Endothelial cell of hepatic sinusoid (primary cell): ENCODE measurements around the gene BOD1L1.

Experiments
- in situ Hi-C: cut with HindIII; loops from 2 replicates; pipeline ENCODE4 v1.10.0; 2017; ENCODE audit warnings: low sequenced_read_pairs

The BOD1L1 gene

DNA sequence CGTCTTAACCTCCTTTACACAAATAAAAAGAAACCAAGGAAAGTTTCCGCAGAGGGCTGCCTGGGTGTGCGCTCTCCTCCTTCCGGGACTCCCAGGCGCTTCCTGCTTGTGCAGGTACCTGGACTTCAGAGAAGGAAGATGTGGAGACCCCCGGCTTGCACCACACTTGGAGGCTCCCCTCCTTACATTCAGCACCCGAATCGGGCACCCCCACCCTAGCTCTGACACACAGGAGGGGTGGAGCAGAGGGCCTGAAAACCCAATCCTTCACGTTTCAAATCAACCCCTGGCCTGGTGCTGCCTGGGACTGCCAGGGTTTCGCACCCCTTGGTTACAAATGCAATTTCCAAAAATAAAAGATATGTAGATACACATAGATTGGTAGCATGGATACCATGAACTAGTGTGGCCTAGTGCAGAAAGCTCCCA is 86.3 kb downstream of the BOD1L1 start:
- in situ Hi-C loops, result loop anchor here (25.0 kb wide), 1 partner anchor 679 kb away; no protein-coding TSS in a partner anchor

DNA sequence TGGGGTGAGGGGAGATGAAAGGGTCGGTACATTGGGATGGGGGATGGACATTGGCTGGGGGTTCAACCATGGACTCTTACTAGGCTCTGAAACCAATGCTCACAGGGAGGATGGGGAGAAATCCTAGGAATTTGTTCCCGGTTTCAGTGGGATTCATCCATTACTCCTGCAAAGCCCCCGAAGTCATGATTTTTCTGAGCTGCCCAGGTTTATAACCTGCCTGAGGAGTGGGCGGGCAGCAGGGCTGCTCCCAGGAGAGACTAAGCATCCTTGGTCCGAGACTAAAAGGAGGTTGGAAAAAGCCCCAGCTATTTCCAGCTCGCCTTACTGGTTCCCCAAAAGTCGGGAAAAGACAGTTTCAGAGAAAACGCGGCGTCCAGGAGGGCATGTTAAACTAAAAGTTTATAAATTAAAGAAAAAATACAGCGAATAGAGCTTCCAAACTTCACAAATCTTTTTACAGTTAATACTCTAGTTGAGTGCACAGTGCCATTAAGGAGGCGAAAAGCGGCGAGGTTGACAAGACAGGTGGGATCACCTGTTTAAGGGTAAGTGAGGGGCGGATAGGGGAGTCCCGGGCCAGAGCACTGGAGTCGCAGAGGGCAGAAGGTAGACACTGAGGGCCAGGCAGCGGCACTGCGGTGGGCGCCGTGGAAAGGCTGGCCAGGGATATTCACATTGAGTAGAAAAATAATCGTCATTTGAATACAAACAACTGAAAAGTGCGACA is 86.9 kb downstream of the BOD1L1 start:
- in situ Hi-C loops, result loop anchor here (25.0 kb wide), 1 partner anchor 678 kb away; no protein-coding TSS in a partner anchor

DNA sequence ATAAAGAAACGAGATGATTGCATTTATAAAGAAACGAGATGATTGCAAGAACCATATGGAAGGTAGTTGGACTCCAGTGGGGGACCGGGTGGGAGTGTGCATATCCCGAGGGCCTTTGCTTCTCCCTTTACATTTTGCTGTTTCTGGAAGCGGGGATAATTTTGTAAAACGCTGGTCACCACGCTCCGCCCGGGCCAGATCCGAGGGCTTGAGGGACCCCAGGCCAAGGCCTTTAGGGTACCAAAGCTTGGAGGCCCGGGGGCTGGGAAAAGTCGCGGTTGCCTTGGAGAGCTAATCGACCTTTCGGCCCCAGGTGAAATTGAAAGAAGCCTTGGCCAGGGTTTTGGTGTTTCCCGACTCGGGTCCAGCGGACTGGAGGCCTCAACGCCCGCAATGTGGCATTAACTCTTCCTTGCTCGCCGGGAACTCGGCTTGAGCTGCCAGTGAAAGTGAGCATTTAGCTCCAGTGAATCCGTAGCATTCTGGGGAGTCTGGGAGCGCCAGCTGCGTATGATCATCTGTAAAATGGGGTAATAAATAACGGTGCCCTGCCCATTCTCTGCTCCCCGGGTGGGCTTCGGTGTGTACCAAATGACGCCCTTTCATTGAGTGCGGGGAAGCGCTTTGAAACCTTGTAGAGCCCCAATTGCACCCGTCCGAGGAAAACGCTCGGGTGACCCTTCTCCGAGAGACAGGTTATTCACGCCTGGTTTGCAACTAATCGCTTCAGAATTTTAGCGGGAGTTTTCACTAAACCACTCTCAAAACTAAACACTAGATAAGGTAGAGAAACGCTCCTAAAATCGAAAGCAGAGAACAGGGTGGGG is 87.7 kb downstream of the BOD1L1 start:
- in situ Hi-C loops, result loop anchor here (25.0 kb wide), 1 partner anchor 678 kb away; no protein-coding TSS in a partner anchor

DNA sequence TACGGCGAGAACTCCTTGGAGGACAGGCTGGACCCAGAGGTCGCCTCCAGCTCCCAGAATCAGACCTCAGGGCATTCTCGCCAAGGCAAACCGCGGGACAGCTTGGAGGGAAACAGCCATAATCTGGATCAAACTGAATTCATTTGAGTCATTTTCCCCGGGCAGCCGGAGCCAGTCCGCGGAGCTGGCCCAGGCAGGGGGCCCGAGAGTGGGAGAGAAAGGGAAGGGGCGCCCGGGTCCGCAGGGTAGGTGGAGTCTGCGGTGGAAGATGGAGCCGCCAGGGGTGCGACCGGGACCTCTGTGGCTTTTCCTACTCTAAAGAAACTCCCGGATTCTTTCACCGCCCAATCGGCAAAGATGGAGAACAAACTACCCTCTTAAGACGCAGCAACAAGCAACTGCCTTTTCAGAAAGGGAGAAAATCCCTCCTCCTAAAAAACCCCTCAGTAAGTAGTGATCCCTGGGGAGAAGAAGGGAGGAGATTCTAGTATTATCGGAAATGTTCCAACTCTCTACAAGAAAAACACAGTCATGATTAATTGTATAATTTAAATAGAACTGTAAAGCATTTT is 88.4 kb downstream of the BOD1L1 start:
- in situ Hi-C loops, result loop anchor here (25.0 kb wide), 1 partner anchor 677 kb away; no protein-coding TSS in a partner anchor

DNA sequence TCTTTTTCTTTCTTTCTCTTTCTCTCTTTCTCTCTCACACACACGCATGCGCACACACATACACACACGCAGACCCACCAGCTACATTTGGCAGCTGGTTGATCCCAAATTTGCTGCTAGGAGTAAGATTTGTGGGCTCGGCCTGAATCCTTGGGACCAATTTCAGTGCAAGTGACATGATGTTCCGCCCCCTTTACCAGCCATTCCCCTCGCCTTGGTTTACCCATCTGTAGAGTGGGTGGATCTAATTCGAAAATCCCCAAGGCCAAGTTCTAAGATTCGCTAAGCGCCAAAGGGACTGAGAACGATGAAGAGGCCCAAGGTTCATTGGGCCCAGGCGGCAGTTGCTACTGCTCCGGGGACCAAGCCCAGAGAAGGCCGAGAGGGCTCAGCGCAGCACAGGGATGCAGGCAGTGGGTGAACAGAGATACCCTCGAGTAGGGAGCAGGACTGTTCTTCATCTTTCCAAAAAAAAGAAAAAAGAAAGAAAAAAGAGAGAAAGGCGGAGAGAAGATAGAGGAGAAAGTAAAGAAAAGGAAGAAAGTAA is 89.0 kb downstream of the BOD1L1 start:
- in situ Hi-C loops, result loop anchor here (25.0 kb wide), 1 partner anchor 676 kb away; no protein-coding TSS in a partner anchor

DNA sequence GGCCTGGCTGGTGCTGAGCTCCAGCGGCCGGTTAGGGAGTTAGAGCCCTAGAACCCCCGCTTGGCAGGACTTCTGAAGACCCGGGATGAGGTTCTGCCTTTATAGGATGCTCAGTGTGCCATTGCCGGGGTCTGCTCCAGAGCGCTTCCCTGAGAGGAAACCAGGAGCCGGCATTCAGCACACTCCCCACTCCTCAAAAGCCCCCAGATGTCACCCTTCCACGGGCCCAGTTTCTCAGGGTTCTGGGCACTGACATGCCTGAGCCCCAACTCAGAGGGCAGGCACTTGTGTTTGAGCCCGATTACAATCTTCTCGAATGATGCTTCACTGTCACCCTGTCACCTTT is 89.7 kb downstream of the BOD1L1 start:
- in situ Hi-C loops, result loop anchor here (25.0 kb wide), 1 partner anchor 676 kb away; no protein-coding TSS in a partner anchor

DNA sequence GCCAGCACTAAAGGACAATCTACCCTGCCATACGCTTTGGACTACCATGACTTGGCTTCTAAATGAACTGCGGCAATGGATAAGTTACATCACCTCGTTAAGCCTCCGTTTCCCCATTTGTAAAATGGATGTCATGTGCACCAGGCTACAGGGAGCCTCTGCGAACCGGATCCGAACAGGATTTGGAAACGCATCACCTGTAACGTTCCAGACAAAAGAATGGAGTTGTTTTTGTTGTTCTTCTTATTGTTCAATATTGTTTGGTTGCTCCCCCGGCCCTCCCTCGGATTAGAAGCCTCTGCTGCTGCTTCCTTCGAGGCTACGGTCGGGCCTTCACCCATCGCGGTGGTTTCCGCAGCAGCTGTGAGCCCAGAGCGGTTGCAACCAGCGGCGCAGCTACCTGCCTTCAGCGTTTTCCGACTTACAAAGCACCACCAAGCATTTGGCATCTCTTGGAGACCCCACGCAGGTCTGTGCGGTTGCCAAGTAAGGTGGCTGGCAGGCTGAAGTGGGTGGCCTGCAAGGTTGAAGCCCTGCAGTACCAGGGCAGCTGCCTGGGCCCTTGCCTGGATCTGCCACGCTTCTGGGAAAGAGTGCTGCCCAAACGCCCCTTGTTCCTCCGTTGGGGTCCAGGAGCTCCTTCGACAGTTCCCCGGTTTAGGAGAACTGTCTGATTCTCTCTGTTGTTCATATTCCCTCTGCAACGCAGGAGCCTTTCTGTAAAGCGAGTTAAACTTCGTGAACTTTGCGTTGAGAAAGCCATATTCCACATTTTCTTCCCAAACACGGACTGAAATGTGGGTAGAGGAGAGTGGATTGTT is 90.3 kb downstream of the BOD1L1 start:
- in situ Hi-C loops, result loop anchor here (25.0 kb wide), 1 partner anchor 675 kb away; no protein-coding TSS in a partner anchor

DNA sequence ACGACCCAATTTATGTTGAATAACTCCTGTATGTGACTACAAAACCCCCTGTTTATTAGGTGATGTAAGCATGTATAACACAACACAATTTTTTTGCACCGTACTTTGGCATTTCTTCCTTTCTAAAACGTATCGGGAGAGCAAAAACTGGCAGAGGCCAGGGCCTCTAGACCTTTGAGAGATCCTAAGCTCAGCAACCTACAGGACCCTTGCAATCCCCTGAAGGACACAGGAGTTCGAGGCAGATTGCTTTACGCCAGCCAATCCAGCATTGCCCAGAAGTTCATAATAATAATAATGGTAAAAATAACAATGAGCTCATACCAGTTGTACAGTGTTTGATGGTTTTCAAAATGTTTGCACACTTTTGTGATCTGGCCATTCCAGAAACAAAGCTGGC is 90.9 kb downstream of the BOD1L1 start:
- in situ Hi-C loops, result loop anchor here (25.0 kb wide), 1 partner anchor 674 kb away; no protein-coding TSS in a partner anchor

DNA sequence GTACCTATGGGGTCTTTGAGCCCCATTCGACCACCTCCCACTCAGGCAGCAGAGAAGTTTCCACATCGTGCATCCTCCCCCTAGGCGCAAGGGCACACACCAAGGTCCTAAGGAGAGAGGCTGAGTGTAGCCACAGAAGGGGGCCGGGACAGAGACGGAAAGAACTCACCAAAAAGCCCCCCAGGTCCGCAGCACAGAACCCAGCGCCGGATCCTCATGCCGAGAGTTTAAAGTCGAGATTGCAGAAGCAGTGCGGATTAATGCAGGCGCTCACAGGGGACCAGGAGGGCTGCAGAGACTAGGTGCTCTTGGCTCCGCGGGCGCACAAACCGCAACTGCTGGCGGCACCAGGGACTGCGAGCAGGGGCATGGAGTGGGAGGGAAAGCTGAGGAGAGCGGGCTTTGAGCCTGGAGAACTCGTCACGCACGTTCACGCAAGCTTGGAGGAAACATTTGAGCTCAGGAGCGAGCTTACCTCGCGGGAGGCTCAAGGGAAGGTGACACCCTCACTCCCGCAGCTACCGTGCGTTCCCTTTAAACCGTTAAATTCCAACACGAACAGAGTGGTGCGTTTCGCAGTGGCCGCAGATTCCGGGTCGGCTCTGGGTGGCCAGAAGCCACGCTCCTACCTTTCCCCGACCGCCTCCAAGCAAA is 91.7 kb downstream of the BOD1L1 start:
- in situ Hi-C loops, result loop anchor here (25.0 kb wide), 1 partner anchor 674 kb away; no protein-coding TSS in a partner anchor

DNA sequence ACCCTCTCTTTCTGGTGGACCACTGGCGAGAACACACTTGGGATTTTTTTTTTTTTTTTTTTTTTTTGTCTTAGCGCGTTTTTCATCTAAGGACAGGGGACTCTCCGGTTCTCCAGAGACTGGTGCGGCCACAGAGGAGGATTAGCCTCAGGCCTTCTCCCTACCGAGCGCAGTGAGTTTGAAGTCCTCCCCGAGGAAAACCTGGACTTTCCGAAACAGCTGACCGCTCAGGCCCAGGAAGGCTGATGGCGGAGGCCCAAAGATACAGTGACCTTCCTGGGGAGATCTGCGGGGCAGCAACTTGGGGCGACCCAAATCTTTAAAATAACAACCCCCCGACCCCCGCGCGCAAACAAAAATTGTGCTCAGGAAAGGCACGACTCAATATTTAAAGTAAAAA is 92.4 kb downstream of the BOD1L1 start:
- in situ Hi-C loops, result loop anchor here (25.0 kb wide), 1 partner anchor 673 kb away; no protein-coding TSS in a partner anchor

DNA sequence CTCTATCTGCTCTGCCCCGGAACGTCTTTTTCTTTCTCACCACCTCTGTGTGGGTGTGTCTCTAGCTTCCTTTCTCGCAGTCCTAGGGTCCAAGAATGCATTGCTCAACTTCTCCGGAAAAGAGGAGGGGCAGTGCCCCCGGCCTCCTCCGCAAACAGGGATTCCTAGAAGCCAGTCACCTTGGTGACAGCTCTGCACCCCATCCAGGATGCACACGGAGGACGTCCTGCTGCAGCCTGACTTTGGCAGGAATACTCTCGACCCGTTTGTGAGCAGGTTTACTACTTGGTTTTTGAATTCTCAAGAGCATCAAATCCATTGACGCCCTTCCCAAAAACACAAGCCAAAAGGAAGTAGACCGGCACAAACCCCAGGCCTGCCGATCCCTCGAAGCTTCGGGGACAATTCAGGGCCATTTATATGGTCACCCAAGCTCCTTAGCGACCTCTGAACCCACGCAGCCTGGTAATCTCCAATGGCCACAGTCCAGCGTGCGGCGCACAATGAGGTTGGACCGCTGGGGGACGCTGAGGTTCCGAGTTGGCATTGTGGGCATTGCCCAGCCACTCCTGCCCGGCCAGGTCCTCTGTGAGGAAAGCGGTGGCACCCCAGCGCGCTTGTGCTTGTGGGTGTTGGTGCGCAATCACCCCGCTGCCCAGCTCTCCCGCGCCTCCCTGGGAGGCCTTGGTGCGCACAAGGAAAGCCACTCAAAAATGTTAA is 93.0 kb downstream of the BOD1L1 start:
- in situ Hi-C loops, result loop anchor here (5.0 to 25.0 kb wide), 2 partner anchors 37 to 672 kb away; no protein-coding TSS in a partner anchor

DNA sequence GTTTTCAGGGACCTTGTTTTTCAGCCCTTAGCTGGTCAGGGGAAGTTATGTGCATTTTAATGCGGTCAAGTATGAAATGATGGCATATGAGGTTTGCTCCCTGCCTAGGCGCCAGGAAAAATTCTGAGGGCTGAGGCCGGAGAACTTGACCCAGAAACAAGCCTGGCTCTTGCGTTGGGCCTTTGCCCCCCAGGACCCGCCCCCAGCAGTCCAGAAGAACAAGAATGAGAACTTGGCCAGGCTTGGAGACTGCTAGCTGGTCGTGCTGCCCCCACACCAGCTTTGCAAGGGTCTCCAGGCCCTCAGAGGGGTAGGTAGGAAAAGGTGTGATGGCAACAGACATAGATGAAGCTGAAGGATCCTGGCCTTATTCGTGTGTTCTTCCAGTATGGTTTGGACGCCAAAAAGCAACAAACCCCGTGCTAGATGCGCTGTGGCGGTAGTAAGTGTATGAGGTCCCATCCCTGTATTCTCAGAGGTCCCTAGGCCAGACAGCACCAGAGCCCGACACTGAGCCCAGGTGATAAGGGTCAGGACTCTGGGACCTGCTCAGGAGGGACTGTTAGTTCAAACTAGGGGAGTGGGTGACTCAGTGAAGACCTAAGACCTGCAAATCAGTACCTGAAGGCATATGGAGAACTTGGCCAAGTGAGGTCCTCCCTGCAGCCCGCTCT is 93.7 kb downstream of the BOD1L1 start:
- in situ Hi-C loops, result loop anchor here (5.0 to 25.0 kb wide), 2 partner anchors 37 to 672 kb away; no protein-coding TSS in a partner anchor

DNA sequence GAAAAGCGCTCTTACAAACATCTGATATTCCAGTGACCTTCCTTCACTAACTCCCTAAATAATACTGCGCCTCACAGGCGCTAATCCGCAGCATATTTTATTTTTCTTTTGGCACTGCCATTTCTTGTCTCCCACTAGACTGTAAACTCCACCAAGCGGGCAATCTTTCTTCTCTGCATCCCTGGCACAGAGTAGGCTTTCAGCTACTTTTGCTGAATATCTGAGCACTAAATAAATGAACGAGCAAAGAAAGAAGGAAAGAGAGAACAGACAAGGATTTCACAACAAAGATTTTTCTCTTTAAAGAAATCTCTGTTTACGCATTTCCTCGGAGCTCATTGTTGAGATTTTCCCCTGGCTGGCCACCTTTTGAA is 95.9 kb downstream of the BOD1L1 start:
- in situ Hi-C loops, result loop anchor here (5.0 to 25.0 kb wide), 2 partner anchors 34 to 669 kb away; no protein-coding TSS in a partner anchor

DNA sequence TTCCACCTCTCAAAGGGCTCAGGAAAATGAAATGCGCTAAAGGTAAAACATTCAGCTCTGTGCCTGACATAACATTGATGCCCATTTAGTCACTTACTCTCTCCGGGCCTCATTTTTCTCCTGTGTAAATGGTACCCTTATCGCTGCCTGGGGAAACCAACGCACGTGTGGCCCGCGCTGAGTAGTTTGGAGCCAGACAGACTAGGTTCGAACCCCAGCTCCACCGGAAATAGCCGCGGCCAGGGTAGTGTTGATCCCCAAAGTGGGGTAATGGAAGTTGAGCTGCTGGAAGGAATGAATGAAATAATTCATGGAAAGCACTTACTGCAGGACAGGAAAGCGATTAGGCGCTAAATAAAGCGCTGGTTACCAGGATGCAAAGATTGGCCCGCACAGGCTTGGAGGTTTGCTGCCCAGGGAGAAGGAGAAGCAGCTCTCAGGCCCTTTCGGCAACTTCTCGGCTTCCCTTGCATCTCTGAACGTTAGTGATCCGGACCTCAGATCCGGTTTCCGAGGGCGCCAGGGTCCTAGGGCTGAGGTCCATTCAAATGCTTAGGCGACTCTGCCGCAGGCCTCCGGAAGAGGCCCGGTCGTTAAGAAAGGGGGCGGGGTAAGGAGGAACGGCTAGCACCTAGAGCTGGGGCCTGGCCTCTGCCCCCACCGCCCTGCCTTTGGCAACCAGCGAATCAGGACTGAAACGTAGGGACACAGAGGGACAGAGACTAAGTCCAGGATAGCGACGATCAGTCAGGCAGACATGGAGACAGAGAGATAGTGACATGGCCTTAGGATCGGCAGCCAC is 96.5 kb downstream of the BOD1L1 start:
- in situ Hi-C loops, result loop anchor here (5.0 to 25.0 kb wide), 2 partner anchors 34 to 669 kb away; no protein-coding TSS in a partner anchor

DNA sequence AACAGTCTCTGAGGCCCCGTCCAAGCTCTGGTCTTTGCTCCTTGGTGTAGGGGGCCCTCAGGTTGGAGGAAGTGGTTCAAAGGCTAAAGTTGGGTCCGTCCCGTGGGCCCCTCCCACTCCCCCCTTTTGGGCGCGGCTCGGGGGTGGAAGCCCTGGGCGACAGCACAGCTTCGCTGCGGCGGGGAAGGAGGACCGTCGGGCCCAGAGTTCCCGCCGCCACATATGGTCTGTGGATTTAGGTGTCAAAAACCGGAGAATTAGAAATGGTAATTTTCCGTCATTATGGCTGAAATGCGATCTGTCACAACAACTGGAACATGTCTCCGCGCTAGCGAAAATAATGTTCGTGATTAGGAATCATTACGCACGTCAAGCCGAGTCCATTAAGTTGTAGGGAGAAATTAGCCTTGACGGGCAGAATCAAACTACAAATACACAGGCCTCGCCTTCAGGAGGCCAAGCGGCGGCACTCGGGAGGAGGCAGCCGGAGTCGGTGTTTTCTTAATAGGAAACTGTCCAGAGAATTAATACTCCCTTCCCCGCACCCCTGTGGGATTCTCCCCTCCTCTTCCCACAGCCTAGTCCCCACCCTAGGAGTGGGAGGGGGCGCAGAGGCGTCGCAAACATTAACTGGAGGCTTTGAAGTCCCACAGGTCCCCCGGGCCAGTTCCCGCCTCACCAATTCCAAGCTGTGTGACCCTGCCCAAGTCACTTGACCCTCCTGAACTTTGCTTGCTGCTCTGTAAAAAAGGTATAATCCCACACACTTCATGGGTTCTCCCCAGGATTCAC is 98.2 kb downstream of the BOD1L1 start:
- in situ Hi-C loops, result loop anchor here (25.0 kb wide), 1 partner anchor 667 kb away; no protein-coding TSS in a partner anchor

DNA sequence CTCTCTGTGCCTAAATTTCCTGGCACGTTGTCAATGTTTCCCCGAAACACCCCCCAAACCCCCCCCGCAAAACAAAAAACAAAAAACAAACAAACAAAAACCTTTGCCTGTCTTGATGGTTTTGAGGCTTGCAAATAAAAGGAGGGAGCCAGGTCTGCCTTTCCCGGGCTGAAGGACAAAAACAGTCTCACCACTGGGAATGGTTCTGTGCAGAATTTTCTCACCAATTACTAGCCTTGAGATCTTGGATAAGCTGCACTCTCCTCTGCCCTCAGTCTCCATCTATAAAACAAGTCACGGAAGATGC is 98.8 kb downstream of the BOD1L1 start:
- in situ Hi-C loops, result loop anchor here (25.0 kb wide), 1 partner anchor 666 kb away; no protein-coding TSS in a partner anchor
